GM12873 (cell line): ENCODE measurements around the gene PCAT6.

Experiments
- CTCF ChIP-seq: IDR thresholded peaks from 2 replicates; pipeline ENCODE4 v1.5.1; 2012; ENCODE audit warnings: low read depth, mild to moderate bottlenecking, moderate library complexity, low read length, control low read depth; ENCODE audit not compliant: insufficient read depth; ENCODE audit errors: missing control alignments

PCAT6 gene

GRCh38 chr1:202810615-202811295, at the start of gene PCAT6:
Gene PCAT6, plus strand, starts transcription at chr1:202810954.
- TF ChIP-seq CTCF: no peak

- no peak for TF ChIP-seq CTCF
These were observed 48.7 kb upstream of the PCAT6 start for GRCh38 chr1:202762019-202762418.

- TF ChIP-seq CTCF: no peak
These were observed 45.0 kb upstream of the PCAT6 start for GRCh38 chr1:202765721-202766120.

- no peak for TF ChIP-seq CTCF
These were observed 40.6 kb upstream of the PCAT6 start for GRCh38 chr1:202770135-202770534.

GRCh38 chr1:202781180-202781579, 29.6 kb upstream of the PCAT6 start:
- TF ChIP-seq CTCF: no peak

- no peak for TF ChIP-seq CTCF
These were observed 23.9 kb upstream of the PCAT6 start for GRCh38 chr1:202786804-202787203.

GRCh38 chr1:202788800-202789199, 22.0 kb upstream of the PCAT6 start:
- TF ChIP-seq CTCF: no peak
